CD14-positive monocyte (primary cell): ENCODE measurements around the gene IL18. TPM values are rescaled to one million over a fixed set of nuclear protein-coding genes. Genes with fewer than 3 reads are reported as not detected.
"Not testable (repeated sequence)": the region's sequence is repeated elsewhere in the genome, so short reads cannot be mapped to it uniquely, and the experiment has no call there.

Experiments used
- DNase-seq, 3 donors: peaks; one replicate each; pipeline ENCODE4 v3.0.0-alpha.2; 2011 to 2022
- H2AFZ ChIP-seq: 2 replicates; pipeline ENCODE4 v1.6.0; 2012; ENCODE audit warnings: mild to moderate bottlenecking, low read depth, low read length, inconsistent platforms; ENCODE audit not compliant: insufficient read depth, poor library complexity, severe bottlenecking
- H3K27ac ChIP-seq, 2 donors: 1 replicate in 1 of 2; 2 replicates in 1 of 2; pipeline ENCODE4 v1.5.1; 2012 to 2013; ENCODE audit warnings: low read length in 2 of 2, control low read depth in 1 of 2, inconsistent platforms in 1 of 2, low read depth in 1 of 2, mild to moderate bottlenecking in 1 of 2
- H3K27me3 ChIP-seq, 2 donors: one replicate each; pipeline versions ENCODE4 v1.6.0 to v1.6.1; 2011 to 2013; ENCODE audit warnings: low read length in 2 of 2; ENCODE audit not compliant: control insufficient read depth in 2 of 2, insufficient read depth in 2 of 2
- H3K36me3 ChIP-seq, 2 donors: replicated peaks in 1 of 2; 1 replicate in 1 of 2; 2 replicates in 1 of 2; pipeline versions ENCODE4 v1.5.1 to v1.6.1; 2012 to 2013; ENCODE audit warnings: low read length in 2 of 2, control low read depth in 1 of 2, inconsistent platforms in 1 of 2, mild to moderate bottlenecking in 1 of 2; ENCODE audit not compliant: insufficient read depth in 2 of 2, control insufficient read depth in 1 of 2
- H3K4me1 ChIP-seq, 2 donors: 1 replicate in 1 of 2; 2 replicates in 1 of 2; pipeline versions ENCODE4 v1.5.1 to v1.6.1; 2012 to 2013; ENCODE audit warnings: low read length in 2 of 2, control low read depth in 1 of 2, inconsistent platforms in 1 of 2, mild to moderate bottlenecking in 1 of 2, moderate library complexity in 1 of 2; ENCODE audit not compliant: insufficient read depth in 2 of 2, control insufficient read depth in 1 of 2
- H3K4me2 ChIP-seq: replicated peaks from 2 replicates; pipeline ENCODE3; 2012; ENCODE audit warnings: low read length, moderate library complexity, mild to moderate bottlenecking; ENCODE audit not compliant: poor library complexity, severe bottlenecking; ENCODE audit errors: extremely low read depth
- H3K4me3 ChIP-seq, 3 experiments: fragments of 200-600 bp in 1 of 3; sonication (generic) in 1 of 3; replicated peaks in 1 of 3; 1 replicate in 2 of 3; 2 replicates in 1 of 3; pipeline ENCODE4 v1.5.1; 2011 to 2013; ENCODE audit warnings: low read length in 3 of 3, mild to moderate bottlenecking in 3 of 3, control low read depth in 2 of 3, low read depth in 2 of 3, inconsistent platforms in 1 of 3, moderate library complexity in 1 of 3
- H3K79me2 ChIP-seq: 2 replicates; pipeline ENCODE4 v1.6.0; 2012; ENCODE audit warnings: mild to moderate bottlenecking, control low read depth, inconsistent platforms, low read length, moderate library complexity; ENCODE audit not compliant: insufficient read depth
- H3K9ac ChIP-seq: 2 replicates; pipeline ENCODE4 v1.6.0; 2017; ENCODE audit warnings: low read length, mild to moderate bottlenecking; ENCODE audit not compliant: insufficient read depth, poor library complexity, severe bottlenecking
- H3K9me3 ChIP-seq, 2 donors: replicated peaks in 1 of 2; 1 replicate in 1 of 2; 2 replicates in 1 of 2; pipeline versions ENCODE4 v1.5.1 to v1.6.1; 2012 to 2013; ENCODE audit warnings: low read length in 2 of 2, control low read depth in 1 of 2; ENCODE audit not compliant: control insufficient read depth in 1 of 2, insufficient read depth in 1 of 2
- H4K20me1 ChIP-seq: 2 replicates; pipeline ENCODE4 v1.6.0; 2012; ENCODE audit warnings: mild to moderate bottlenecking, low read length, control low read depth, moderate library complexity; ENCODE audit not compliant: insufficient read depth
- H3K27ac Mint-ChIP-seq, 7 donors: one replicate each; pipeline ENCODE4 v1.8.0; 2020; ENCODE audit warnings: mild to moderate bottlenecking in 7 of 7, mixed read lengths in 7 of 7, moderate library complexity in 6 of 7, inconsistent platforms in 2 of 7
- H3K27me3 Mint-ChIP-seq, 3 donors: one replicate each; pipeline ENCODE4 v1.8.0; 2021 to 2022; ENCODE audit warnings: low read depth in 3 of 3, mild to moderate bottlenecking in 3 of 3, mixed read lengths in 3 of 3, moderate library complexity in 3 of 3, inconsistent platforms in 1 of 3
- H3K36me3 Mint-ChIP-seq, 2 donors: one replicate each; pipeline ENCODE4 v1.8.0; 2020; ENCODE audit warnings: mixed read lengths in 2 of 2, inconsistent platforms in 1 of 2, mild to moderate bottlenecking in 1 of 2
- H3K4me1 Mint-ChIP-seq: one replicate; pipeline ENCODE4 v1.8.0; 2020; ENCODE audit warnings: mild to moderate bottlenecking, mixed read lengths
- H3K4me3 Mint-ChIP-seq, 2 donors: one replicate each; pipeline ENCODE4 v1.8.0; 2020; ENCODE audit warnings: mild to moderate bottlenecking in 2 of 2, mixed read lengths in 2 of 2, moderate library complexity in 1 of 2
- H3K9me3 Mint-ChIP-seq, 7 donors: one replicate each; pipeline ENCODE4 v1.8.0; 2020 to 2022; ENCODE audit warnings: mixed read lengths in 7 of 7, mild to moderate bottlenecking in 6 of 7, moderate library complexity in 6 of 7, inconsistent platforms in 2 of 7
- WGBS: methylation state at CpG from one replicate; pipeline ENCODE4 v1.1.5; 2013; ENCODE audit warnings: missing lambda C conversion rate; ENCODE audit not compliant: insufficient coverage; 5-methylcytosine and 5-hydroxymethylcytosine counted together
- intact Hi-C, 2 donors: fragments of 100-400 bp; cut with micrococcal nuclease; formaldehyde crosslinking; loops; one replicate each; pipeline versions ENCODE4 v1.15.0 to v1.15.1; 2023
- polyA plus RNA-seq, 3 donors: library from polyadenylated mRNA; depleted of rRNA in 1 of 3; unstranded in 2 of 3; stranded (reverse) in 1 of 3; fragments of 300-500 nt in 2 of 3; fragments of >200 nt in 1 of 3; fragmentation: Illumina TruSeq in 2 of 3; gene quantifications; 1 replicate in 2 of 3; 2 replicates in 1 of 3; pipeline ENCODE4 v1.2.3, GENCODE V29; 2012 to 2021
- small RNA-seq: library from RNA; depleted of rRNA; stranded (forward); fragments of <200 nt; gene quantifications from one replicate; pipeline ENCODE3, GENCODE V24; 2012; ENCODE audit warnings: low read depth; ENCODE audit not compliant: insufficient read length
- TF ChIP-seq, protein P1 (sequence below): fragments of 200-600 bp; IDR thresholded peaks from one replicate; pipeline ENCODE4 v1.8.0; 2022; ENCODE audit warnings: antibody characterized with exemption, mild to moderate bottlenecking

IL18 gene
- polyA plus RNA-seq, 3 donors = 11.7 to 16.2 (median 16.1) TPM

DNA sequence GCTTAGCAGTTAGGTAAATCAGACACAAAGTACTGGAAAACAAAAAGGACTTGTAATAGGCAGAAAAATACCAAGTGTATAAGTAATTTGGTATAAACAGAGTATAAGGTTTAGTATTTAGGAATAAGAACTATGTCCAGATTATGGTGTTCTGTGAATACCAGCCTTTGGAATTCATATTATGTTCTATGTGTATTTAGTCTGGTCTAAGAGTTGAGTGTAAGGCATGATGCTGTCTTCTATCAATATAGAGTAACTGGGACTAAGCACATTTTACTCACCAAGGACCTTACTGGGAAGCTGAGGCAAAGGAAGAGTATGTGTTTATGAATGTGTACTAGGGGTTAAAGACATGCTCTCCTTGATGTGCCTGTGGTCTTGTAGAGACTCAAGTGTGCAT, 67.7 kb downstream of the IL18 start:
- Histone ChIP-seq H3K27me3 (no peaks in the 10 kb centered on the region), H4K20me1 (peaks cover 19% of the 10 kb centered on the region), H3K36me3 (peaks cover 48 to 77% of the 10 kb centered on the region in 2 donors), H3K27ac (no peak overlapping the region), H2AFZ (no peak overlapping the region), H3K4me2 (no peak overlapping the region), H3K9ac (no peak overlapping the region), H3K4me1 (no peaks in the 10 kb centered on the region), H3K79me2 (peaks cover 20% of the 10 kb centered on the region), H3K9me3 (no peaks in the 10 kb centered on the region), H3K4me3 (no peak overlapping the region)
- TF ChIP-seq, protein P1, sequence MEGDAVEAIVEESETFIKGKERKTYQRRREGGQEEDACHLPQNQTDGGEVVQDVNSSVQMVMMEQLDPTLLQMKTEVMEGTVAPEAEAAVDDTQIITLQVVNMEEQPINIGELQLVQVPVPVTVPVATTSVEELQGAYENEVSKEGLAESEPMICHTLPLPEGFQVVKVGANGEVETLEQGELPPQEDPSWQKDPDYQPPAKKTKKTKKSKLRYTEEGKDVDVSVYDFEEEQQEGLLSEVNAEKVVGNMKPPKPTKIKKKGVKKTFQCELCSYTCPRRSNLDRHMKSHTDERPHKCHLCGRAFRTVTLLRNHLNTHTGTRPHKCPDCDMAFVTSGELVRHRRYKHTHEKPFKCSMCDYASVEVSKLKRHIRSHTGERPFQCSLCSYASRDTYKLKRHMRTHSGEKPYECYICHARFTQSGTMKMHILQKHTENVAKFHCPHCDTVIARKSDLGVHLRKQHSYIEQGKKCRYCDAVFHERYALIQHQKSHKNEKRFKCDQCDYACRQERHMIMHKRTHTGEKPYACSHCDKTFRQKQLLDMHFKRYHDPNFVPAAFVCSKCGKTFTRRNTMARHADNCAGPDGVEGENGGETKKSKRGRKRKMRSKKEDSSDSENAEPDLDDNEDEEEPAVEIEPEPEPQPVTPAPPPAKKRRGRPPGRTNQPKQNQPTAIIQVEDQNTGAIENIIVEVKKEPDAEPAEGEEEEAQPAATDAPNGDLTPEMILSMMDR = no peak
- Mint-ChIP-seq H3K27me3 (peaks cover 0 to 1% (median 0%) of the 10 kb centered on the region in 3 donors), H3K27ac (no peak overlapping the region), H3K4me1 (peaks cover 3% of the 10 kb centered on the region), H3K4me3 (no peak overlapping the region), H3K9me3 (no peaks in the 10 kb centered on the region), H3K36me3 (peaks cover 62 to 64% of the 10 kb centered on the region in 2 donors)
- intact Hi-C loops = no loop called here
- no peak for DNase-seq

DNA sequence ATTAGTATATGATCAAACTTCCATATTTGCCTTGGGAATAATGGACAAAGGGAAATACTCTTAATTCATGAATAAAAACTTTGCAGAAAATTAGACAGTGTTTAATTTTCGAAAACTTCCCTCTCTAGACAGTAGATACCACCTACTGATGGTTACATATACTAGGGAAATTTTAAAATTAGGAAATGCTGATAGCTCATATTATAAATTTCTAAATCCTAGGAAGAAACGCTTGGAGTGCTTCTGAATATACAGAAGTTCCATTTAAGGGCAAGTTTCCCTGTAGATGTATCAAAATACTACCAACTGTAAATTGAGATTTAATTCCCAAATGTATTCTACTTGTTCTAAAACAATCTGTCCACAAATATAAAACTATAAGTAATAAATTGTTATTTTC, 68.6 kb downstream of the IL18 start:
- H2AFZ ChIP-seq, H3K9ac ChIP-seq, H3K27me3 ChIP-seq, H3K4me3 ChIP-seq, DNase-seq, H3K27ac ChIP-seq, intact Hi-C loops, H3K4me3 Mint-ChIP-seq, H3K4me1 ChIP-seq, H3K27me3 Mint-ChIP-seq, H3K9me3 ChIP-seq, H3K27ac Mint-ChIP-seq, H3K9me3 Mint-ChIP-seq, H3K4me1 Mint-ChIP-seq, H3K4me2 ChIP-seq: not testable (repeated sequence)
- WGBS = no CpG with 5 or more reads among the region's 2 CpGs
- peaks cover 70 to 73% of the 10 kb centered on the region in 2 donors for H3K36me3 Mint-ChIP-seq
- peaks cover 28% of the 10 kb centered on the region for H3K79me2 ChIP-seq
- peaks cover 19% of the 10 kb centered on the region for H4K20me1 ChIP-seq
- peaks cover 56 to 86% of the 10 kb centered on the region in 2 donors for H3K36me3 ChIP-seq

Small RNA genes lying within 50 kb of the gene (small RNA-seq; reads per million reads assigned to genes)
- not detected for gene MRPS36P4

Other genes starting within 250 kb of the IL18 start
- not detected for gene C11orf52, start 245.2 kb downstream of the IL18 start, polyA plus RNA-seq
- under 1 TPM in 2 of 3 donors, not detected in 1; 0.07 to 0.17 TPM for gene DIXDC1, start 226.8 kb downstream of the IL18 start, polyA plus RNA-seq
- 10 to 100 TPM in 2 of 3 donors, 1 to 10 TPM in 1; 5.8 to 14.6 (median 11.5) TPM for gene DLAT, start 138.7 kb downstream of the IL18 start, polyA plus RNA-seq
- gene PIH1D2, start 90.1 kb downstream of the IL18 start, polyA plus RNA-seq = not detected
- 1 to 10 TPM; 5.3 to 9.4 (median 7.7) TPM for gene NKAPD1, start 89.8 kb downstream of the IL18 start, polyA plus RNA-seq
- gene TIMM8B, start 77.3 kb downstream of the IL18 start, polyA plus RNA-seq = 100 to 1,000 TPM in 2 of 3 donors, 10 to 100 TPM in 1; 27.9 to 160 (median 143) TPM
- gene SDHD, start 77.2 kb downstream of the IL18 start, polyA plus RNA-seq = 100 to 1,000 TPM in 2 of 3 donors, 10 to 100 TPM in 1; 60.4 to 270 (median 270) TPM
- gene TEX12, start 3.3 kb upstream of the IL18 start, polyA plus RNA-seq = under 1 TPM in 1 of 3 donors, not detected in 2; 0.43 TPM
- gene BCO2, start 11.4 kb upstream of the IL18 start, polyA plus RNA-seq = 1 to 10 TPM in 1 of 3 donors, under 1 TPM in 1, not detected in 1; 0.20 to 1.9 TPM
- 10 to 100 TPM; 11.8 to 25.0 (median 14.0) TPM for gene PTS, start 62.3 kb upstream of the IL18 start, polyA plus RNA-seq
- not detected for gene PLET1, start 96.8 kb upstream of the IL18 start, polyA plus RNA-seq